HCT116 (cell line): Measurements from ENCODE around the gene PSG6. TPM values are rescaled to one million over a fixed set of nuclear protein-coding genes. Genes with fewer than 3 reads are reported as not detected.
A peak's percentile ranks its signal among the peaks of the same experiment; 100 is the strongest.
"Not testable (repeated sequence)": the region's sequence is repeated elsewhere in the genome, so short reads cannot be mapped to it uniquely, and the experiment has no call there.

Experiments
- ATAC-seq: fragments of 200-7000 bp; cut with Tn5 transposase; 2 replicates; pipeline ENCODE4 v1.9.1; 2020; ENCODE audit warnings: mild to moderate bottlenecking, moderate library complexity
- BruUV-seq: library from RNA; stranded (reverse); fragments of 400-500 nt; replicated peaks from 2 replicates; lab custom pipeline; 2021; lab: Mats Ljungman, UMichigan
- CTCF ChIA-PET: fragments of 300-600 bp; sonication (Branson Sonifier 250); formaldehyde crosslinking; loops from one replicate; lab custom pipeline; 2021; ENCODE audit warnings: antibody characterized with exemption; lab: Charles Lee
- POLR2A ChIA-PET: fragments of 300-600, 350-600 bp; sonication (Branson Sonifier 250); formaldehyde crosslinking; loops from one replicate; lab custom pipeline; 2021; ENCODE audit warnings: antibody characterized with exemption; lab: Charles Lee
- RAD21 ChIA-PET, 2 experiments: fragments of 300-600 bp; sonication (Branson Sonifier 250); formaldehyde crosslinking; loops; one replicate each; lab custom pipeline; 2023; ENCODE audit warnings: low total read pairs in 2 of 2; ENCODE audit not compliant: uncharacterized antibody in 2 of 2, unreplicated experiment in 2 of 2, low non-redundant PET in 1 of 2; lab: Charles Lee
- DNase-seq: peaks from one replicate; pipeline ENCODE4 v3.0.0-alpha.2; 2010; ENCODE audit warnings: low read depth, low spot score
- H2AFZ ChIP-seq: fragments of 200-600 bp; shearing (Covaris generic), sonication (generic); 2 replicates; pipeline ENCODE4 v1.6.1; 2017; ENCODE audit warnings: low read depth, mixed run types, mixed read lengths, antibody characterized with exemption, low read length; ENCODE audit not compliant: poor library complexity, severe bottlenecking
- H3K27ac ChIP-seq: 2 replicates; pipeline ENCODE4 v1.5.1; 2012; ENCODE audit warnings: low read depth, low read length
- H3K27me3 ChIP-seq: fragments of 200-600 bp; sonication (generic); 2 replicates; pipeline ENCODE4 v1.6.1; 2016; ENCODE audit warnings: mixed run types, low read length, mixed read lengths; ENCODE audit not compliant: insufficient read depth
- H3K36me3 ChIP-seq, 2 experiments: fragments of 200-500 bp in 1 of 2; fragments of 200-600 bp in 1 of 2; sonication (Bioruptor generic) in 1 of 2; sonication (generic) in 1 of 2; 2 replicates each; pipeline versions ENCODE4 v1.5.1 to v1.6.1; 2014 to 2016; ENCODE audit warnings: low read length in 2 of 2, inconsistent platforms in 1 of 2, mixed read lengths in 1 of 2, mixed run types in 1 of 2; ENCODE audit not compliant: insufficient read depth in 2 of 2, control insufficient read depth in 1 of 2
- H3K4me1 ChIP-seq, 2 experiments: fragments of 200-600 bp in 1 of 2; sonication (generic) in 1 of 2; 2 replicates each; pipeline versions ENCODE4 v1.5.1 to v1.6.1; 2012 to 2017; ENCODE audit warnings: low read length in 2 of 2, inconsistent platforms in 1 of 2, mild to moderate bottlenecking in 1 of 2, mixed read lengths in 1 of 2, mixed run types in 1 of 2, moderate library complexity in 1 of 2; ENCODE audit not compliant: insufficient read depth in 2 of 2, control insufficient read depth in 1 of 2
- H3K4me2 ChIP-seq: fragments of 200-600 bp; sonication (generic); 2 replicates; pipeline ENCODE4 v1.6.1; 2017; ENCODE audit warnings: mixed run types, low read length, mixed read lengths
- H3K4me3 ChIP-seq, 2 experiments: fragments of 200-600 bp in 1 of 2; sonication (generic) in 1 of 2; replicated peaks in 1 of 2; 2 replicates each; pipeline ENCODE4 v1.5.1; 2011 to 2016; ENCODE audit warnings: low read length in 2 of 2, control low read depth in 1 of 2, low read depth in 1 of 2, mild to moderate bottlenecking in 1 of 2, mixed read lengths in 1 of 2, mixed run types in 1 of 2
- H3K79me2 ChIP-seq: fragments of 200-600 bp; sonication (generic); 2 replicates; pipeline ENCODE4 v1.6.1; 2017; ENCODE audit warnings: mild to moderate bottlenecking, mixed run types, low read length, moderate library complexity, mixed read lengths; ENCODE audit not compliant: insufficient read depth
- H3K9ac ChIP-seq: fragments of 200-600 bp; sonication (generic); 2 replicates; pipeline ENCODE4 v1.6.1; 2016; ENCODE audit warnings: low read length, mixed read lengths
- H3K9me2 ChIP-seq: fragments of 200-600 bp; sonication (generic), shearing (Covaris generic); 2 replicates; pipeline ENCODE4 v1.6.1; 2017; ENCODE audit warnings: mixed run types, mild to moderate bottlenecking, moderate library complexity; ENCODE audit not compliant: insufficient read depth
- H3K9me3 ChIP-seq, 2 experiments: fragments of 200-500 bp in 1 of 2; fragments of 200-600 bp in 1 of 2; sonication (Bioruptor generic) in 1 of 2; sonication (generic) in 1 of 2; 2 replicates each; pipeline ENCODE4 v1.6.1; 2014 to 2017; ENCODE audit warnings: low read length in 2 of 2, mixed read lengths in 2 of 2, inconsistent platforms in 1 of 2, low read depth in 1 of 2, mild to moderate bottlenecking in 1 of 2, mixed run types in 1 of 2, moderate library complexity in 1 of 2; ENCODE audit not compliant: control insufficient read depth in 1 of 2, insufficient read depth in 1 of 2
- H4K20me1 ChIP-seq: fragments of 200-600 bp; sonication (generic), shearing (Covaris generic); 2 replicates; pipeline ENCODE4 v1.6.1; 2017; ENCODE audit warnings: mixed run types, mild to moderate bottlenecking, moderate library complexity; ENCODE audit not compliant: insufficient read depth
- ELF1 ChIP-seq: IDR thresholded peaks from 2 replicates; pipeline ENCODE4 v1.6.1; 2012; ENCODE audit warnings: low read depth, borderline replicate concordance
- EZH2 ChIP-seq: fragments of 200-600 bp; sonication (generic); IDR thresholded peaks from 2 replicates; pipeline ENCODE4 v1.6.1; 2017; ENCODE audit warnings: antibody characterized with exemption, mixed run types
- POLR2AphosphoS5 ChIP-seq: IDR thresholded peaks from 2 replicates; pipeline ENCODE4 v1.6.1; 2011; ENCODE audit warnings: mild to moderate bottlenecking, low read depth, low read length, moderate library complexity
- RAD21 ChIP-seq: IDR thresholded peaks from 2 replicates; pipeline ENCODE4 v1.6.1; 2012; ENCODE audit warnings: low read depth, mild to moderate bottlenecking
- SP1 ChIP-seq: IDR thresholded peaks from 2 replicates; pipeline ENCODE4 v1.6.1; 2012; ENCODE audit warnings: low read depth
- YY1 ChIP-seq: IDR thresholded peaks from 2 replicates; pipeline ENCODE4 v1.6.1; 2011; ENCODE audit warnings: low read length, low read depth, moderate library complexity, mild to moderate bottlenecking; ENCODE audit not compliant: insufficient replicate concordance; ENCODE audit errors: extremely low read depth
- intact Hi-C: fragments of 100-400 bp; cut with micrococcal nuclease; formaldehyde crosslinking; loops from 2 replicates; pipeline ENCODE4 v1.10.0; 2022
- total RNA-seq: library from RNA; stranded (reverse); gene quantifications from one replicate; pipeline ENCODE4 v1.2.1, GENCODE V29; 2021; ENCODE audit not compliant: unreplicated experiment
- TF ChIP-seq, protein P1 (sequence below), 3 experiments: fragments of 200-600 bp in 1 of 3; sonication (generic) in 1 of 3; IDR thresholded peaks in 2 of 3; conservative IDR thresholded peaks in 1 of 3; 2 replicates each; pipeline ENCODE4 v1.5.1; 2012 to 2017; ENCODE audit warnings: low read depth in 2 of 3, low read length in 2 of 3, antibody characterized with exemption in 1 of 3, borderline replicate concordance in 1 of 3, control low read depth in 1 of 3, mild to moderate bottlenecking in 1 of 3, mixed read lengths in 1 of 3, mixed run types in 1 of 3, moderate library complexity in 1 of 3; ENCODE audit not compliant: insufficient read depth in 1 of 3

Gene PSG6
- total RNA-seq, 1 experiment from 2014 or later: not detected

DNA sequence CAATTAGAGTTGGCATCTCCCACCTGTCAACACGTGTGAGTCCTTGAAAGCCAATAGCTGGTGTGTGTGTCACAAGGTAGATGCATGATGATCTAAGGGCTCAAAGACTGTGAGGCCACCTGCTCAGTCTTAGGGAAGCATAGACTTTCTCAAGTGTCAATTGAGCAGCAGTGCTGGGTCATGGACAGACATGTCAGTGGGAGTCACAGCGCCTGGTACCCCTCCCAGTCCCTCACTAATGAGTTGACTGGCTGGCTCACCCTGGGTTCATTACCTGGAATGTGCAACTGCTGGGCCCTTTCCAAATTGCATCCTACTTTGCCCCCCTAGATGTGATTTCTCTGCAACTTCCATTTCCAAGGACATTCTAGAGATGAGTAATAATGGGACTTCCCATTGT is 9.1 kb upstream of the PSG6 start:
- TF ChIP-seq ELF1 (no peak), POLR2AphosphoS5 (no peak), RAD21 (no peak), SP1 (no peak), YY1 (no peak), EZH2 (no peak)
- TF ChIP-seq, protein P1, sequence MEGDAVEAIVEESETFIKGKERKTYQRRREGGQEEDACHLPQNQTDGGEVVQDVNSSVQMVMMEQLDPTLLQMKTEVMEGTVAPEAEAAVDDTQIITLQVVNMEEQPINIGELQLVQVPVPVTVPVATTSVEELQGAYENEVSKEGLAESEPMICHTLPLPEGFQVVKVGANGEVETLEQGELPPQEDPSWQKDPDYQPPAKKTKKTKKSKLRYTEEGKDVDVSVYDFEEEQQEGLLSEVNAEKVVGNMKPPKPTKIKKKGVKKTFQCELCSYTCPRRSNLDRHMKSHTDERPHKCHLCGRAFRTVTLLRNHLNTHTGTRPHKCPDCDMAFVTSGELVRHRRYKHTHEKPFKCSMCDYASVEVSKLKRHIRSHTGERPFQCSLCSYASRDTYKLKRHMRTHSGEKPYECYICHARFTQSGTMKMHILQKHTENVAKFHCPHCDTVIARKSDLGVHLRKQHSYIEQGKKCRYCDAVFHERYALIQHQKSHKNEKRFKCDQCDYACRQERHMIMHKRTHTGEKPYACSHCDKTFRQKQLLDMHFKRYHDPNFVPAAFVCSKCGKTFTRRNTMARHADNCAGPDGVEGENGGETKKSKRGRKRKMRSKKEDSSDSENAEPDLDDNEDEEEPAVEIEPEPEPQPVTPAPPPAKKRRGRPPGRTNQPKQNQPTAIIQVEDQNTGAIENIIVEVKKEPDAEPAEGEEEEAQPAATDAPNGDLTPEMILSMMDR (IDR thresholded peaks at IDR 0.05 in 2 of 3, conservative IDR thresholded peaks at IDR 0.05 in 1 of 3; ENCODE audit: borderline replicate concordance in 1 of 3, insufficient read depth in 1 of 3, low read depth in 2 of 3, low read length in 2 of 3): no peak
- TF ChIP-seq, all 23 proteins: peak for 0
- H3K4me2 ChIP-seq: no peak overlapping the region
- POLR2A ChIA-PET: no interaction called here
- H4K20me1 ChIP-seq: no peaks in the 10 kb centered on the region
- no peak for DNase-seq
- H3K27me3 ChIP-seq: no peaks in the 10 kb centered on the region
- H3K9ac ChIP-seq: no peak overlapping the region
- H3K4me3 ChIP-seq: no peak overlapping the region
- H3K27ac ChIP-seq: no peak overlapping the region
- no TSS peak for BruUV-seq
- no peaks in the 10 kb centered on the region for H3K79me2 ChIP-seq
- CTCF ChIA-PET: no interaction called here
- no peak for ATAC-seq
- H3K4me1 ChIP-seq: no peaks in the 10 kb centered on the region
- no peaks in the 10 kb centered on the region for H3K9me3 ChIP-seq
- RAD21 ChIA-PET: no interaction called here
- H3K36me3 ChIP-seq: no peaks in the 10 kb centered on the region
- intact Hi-C loops: no loop called here
- no peaks in the 10 kb centered on the region for H3K9me2 ChIP-seq
- H2AFZ ChIP-seq: no peak overlapping the region

DNA sequence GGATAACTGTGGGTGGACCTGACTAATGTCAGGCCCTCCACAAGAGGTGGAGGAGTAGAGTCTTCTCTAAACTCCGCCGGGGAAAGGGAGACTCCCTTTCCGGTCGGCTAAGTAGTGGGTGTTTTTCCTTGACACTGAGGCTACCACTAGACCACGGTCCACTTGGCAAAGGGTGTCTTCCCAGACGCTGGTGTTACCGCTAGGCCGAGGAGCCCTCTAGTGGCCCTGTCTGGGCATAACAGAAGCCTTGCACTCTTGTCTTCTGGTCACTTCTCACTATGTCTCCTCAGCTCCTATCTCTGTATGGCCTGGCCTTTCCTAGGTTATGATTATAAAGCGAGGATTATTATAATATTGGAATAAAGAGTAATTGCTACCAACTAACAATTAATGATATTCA is 5.4 kb upstream of the PSG6 start:
- H3K9me3 ChIP-seq, H4K20me1 ChIP-seq, H3K4me1 ChIP-seq, H3K27me3 ChIP-seq: not testable (repeated sequence)
- TF ChIP-seq RAD21: peak; percentile 43; the same call in 1 of the 2 replicates
- TF ChIP-seq, protein P1 (IDR thresholded peaks at IDR 0.05 in 2 of 3, conservative IDR thresholded peaks at IDR 0.05 in 1 of 3; ENCODE audit: borderline replicate concordance in 1 of 3, insufficient read depth in 1 of 3, low read depth in 2 of 3, low read length in 2 of 3): peak; percentile 45 to 85 (median 69); a peak in 5 of 6 replicates
- TF ChIP-seq, all 23 proteins: peak for 2; not testable (repeated sequence) for 21
- RAD21 ChIA-PET, H3K4me3 ChIP-seq, H3K4me2 ChIP-seq, CTCF ChIA-PET, POLR2A ChIA-PET, intact Hi-C loops, H3K36me3 ChIP-seq, H3K9me2 ChIP-seq, H3K9ac ChIP-seq, H3K27ac ChIP-seq, H3K79me2 ChIP-seq, BruUV-seq: not testable (repeated sequence)
- peak; percentile 49 for DNase-seq
- H2AFZ ChIP-seq: peak overlapping the region; percentile 79
- peak; percentile 40; the same call in 1 of the 2 replicates for ATAC-seq

DNA sequence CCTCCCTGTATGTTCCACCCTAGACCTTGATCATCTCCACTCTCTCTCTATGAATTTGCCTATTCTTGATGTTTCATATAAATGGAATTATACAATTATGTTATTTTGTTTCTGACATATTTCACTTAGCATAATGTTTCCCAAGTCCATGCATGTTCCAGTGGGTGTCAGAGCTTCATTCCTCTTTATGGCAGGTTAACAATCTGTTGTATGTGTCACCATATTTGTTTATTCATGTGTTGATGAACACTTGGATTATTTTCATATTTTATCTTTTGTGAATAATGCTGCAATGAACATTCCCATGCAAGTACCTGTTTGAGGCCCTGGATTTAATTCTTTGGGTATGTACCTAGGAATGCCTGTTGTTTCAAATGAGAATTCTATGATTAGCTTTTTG is 3.3 kb upstream of the PSG6 start:
- intact Hi-C loops, RAD21 ChIA-PET, H3K27ac ChIP-seq, DNase-seq, ATAC-seq, H4K20me1 ChIP-seq, BruUV-seq, H3K4me3 ChIP-seq, POLR2A ChIA-PET, H2AFZ ChIP-seq, H3K4me1 ChIP-seq, H3K79me2 ChIP-seq, H3K27me3 ChIP-seq, H3K9me3 ChIP-seq, H3K4me2 ChIP-seq, H3K36me3 ChIP-seq, H3K9me2 ChIP-seq, H3K9ac ChIP-seq: not testable (repeated sequence)
- CTCF ChIA-PET: interaction anchor here (1.9 kb wide), 1 partner anchor 36 kb away, joined by 5 read pairs; no protein-coding TSS in a partner anchor
